HepG2 (cell line): ENCODE data around the gene GPR162. TPM values are rescaled to one million over a fixed set of nuclear protein-coding genes. Genes with fewer than 3 reads are reported as not detected.

ENCODE experiments used
- AKAP8 ChIP-seq: sonication (generic); formaldehyde crosslinking; IDR thresholded peaks from 2 replicates; pipeline ENCODE4 v1.5.1; 2020; ENCODE audit warnings: mild to moderate bottlenecking, missing genetic modification reagents
- GFI1 ChIP-seq: sonication (generic); formaldehyde crosslinking; IDR thresholded peaks from 2 replicates; pipeline ENCODE4 v1.5.0; 2020; ENCODE audit warnings: missing genetic modification reagents, mild to moderate bottlenecking, borderline replicate concordance
- IKZF4 ChIP-seq: sonication (generic); formaldehyde crosslinking; IDR thresholded peaks from 2 replicates; pipeline ENCODE4 v1.5.1; 2020; ENCODE audit warnings: borderline replicate concordance, mild to moderate bottlenecking, low read depth, missing genetic modification reagents; ENCODE audit errors: not compliant biosample characterization
- KAT7 ChIP-seq: IDR thresholded peaks from 2 replicates; pipeline ENCODE4 v1.6.1; 2018; ENCODE audit warnings: borderline replicate concordance, missing compliant biosample characterization
- RBM22 ChIP-seq: fragments of 200-400 bp; formaldehyde crosslinking; optimal IDR thresholded peaks from 2 replicates; pipeline ENCODE3; 2017; ENCODE audit warnings: mild to moderate bottlenecking, low read length, moderate library complexity
- ZNF263 ChIP-seq: sonication (generic); formaldehyde crosslinking; IDR thresholded peaks from 2 replicates; pipeline ENCODE4 v1.4.0; 2020; ENCODE audit warnings: missing genetic modification reagents
- ZNF547 ChIP-seq: sonication (generic); formaldehyde crosslinking; IDR thresholded peaks from 2 replicates; pipeline ENCODE4 v1.5.1; 2020; ENCODE audit warnings: mild to moderate bottlenecking, missing genetic modification reagents
- ZNF563 ChIP-seq: sonication (generic); formaldehyde crosslinking; IDR thresholded peaks from 2 replicates; pipeline ENCODE4 v1.8.0; 2022; ENCODE audit warnings: mild to moderate bottlenecking, moderate library complexity, missing genetic modification reagents
- ZNF746 ChIP-seq: sonication (generic); formaldehyde crosslinking; IDR thresholded peaks from 2 replicates; pipeline ENCODE4 v1.8.0; 2022; ENCODE audit warnings: mild to moderate bottlenecking, missing genetic modification reagents
- polyA plus RNA-seq, 8 experiments: library from polyadenylated mRNA; depleted of rRNA in 3 of 8; stranded (reverse) in 7 of 8; unstranded in 1 of 8; fragments of >200 nt; fragmentation: Illumina TruSeq in 4 of 8; extraction: Trizol in 4 of 8; gene quantifications; 2 replicates each; pipeline versions ENCODE4 v1.2.1 to v1.2.3, GENCODE V29; 2011 to 2016; ENCODE audit warnings: low read depth in 4 of 8, missing spikeins in 1 of 8, mixed read lengths in 1 of 8; ENCODE audit not compliant: insufficient read depth in 1 of 8
- total RNA-seq, 5 experiments: library from RNA; depleted of rRNA; stranded (reverse); fragments of >200 nt; fragmentation: Illumina TruSeq; extraction: Trizol; gene quantifications; 2 replicates each; pipeline ENCODE4 v1.2.3, GENCODE V29; 2016; ENCODE audit warnings: low read depth in 1 of 5
- TF ChIP-seq, protein P1 (sequence below): sonication (generic); formaldehyde crosslinking; IDR thresholded peaks from 2 replicates; pipeline ENCODE4 v1.4.0; 2020; ENCODE audit warnings: missing genetic modification reagents, borderline replicate concordance
- TF ChIP-seq, protein P2 (sequence below): sonication (generic); formaldehyde crosslinking; IDR thresholded peaks from 2 replicates; pipeline ENCODE4 v1.5.1; 2020; ENCODE audit warnings: mild to moderate bottlenecking, missing genetic modification reagents, moderate library complexity

Gene GPR162
- total and polyA plus RNA-seq, 2 of the 13 experiments (the other 11 are each of a cell fraction or from before 2014, with no cell fraction given) = 0.08 TPM; not detected in 1

DNA sequence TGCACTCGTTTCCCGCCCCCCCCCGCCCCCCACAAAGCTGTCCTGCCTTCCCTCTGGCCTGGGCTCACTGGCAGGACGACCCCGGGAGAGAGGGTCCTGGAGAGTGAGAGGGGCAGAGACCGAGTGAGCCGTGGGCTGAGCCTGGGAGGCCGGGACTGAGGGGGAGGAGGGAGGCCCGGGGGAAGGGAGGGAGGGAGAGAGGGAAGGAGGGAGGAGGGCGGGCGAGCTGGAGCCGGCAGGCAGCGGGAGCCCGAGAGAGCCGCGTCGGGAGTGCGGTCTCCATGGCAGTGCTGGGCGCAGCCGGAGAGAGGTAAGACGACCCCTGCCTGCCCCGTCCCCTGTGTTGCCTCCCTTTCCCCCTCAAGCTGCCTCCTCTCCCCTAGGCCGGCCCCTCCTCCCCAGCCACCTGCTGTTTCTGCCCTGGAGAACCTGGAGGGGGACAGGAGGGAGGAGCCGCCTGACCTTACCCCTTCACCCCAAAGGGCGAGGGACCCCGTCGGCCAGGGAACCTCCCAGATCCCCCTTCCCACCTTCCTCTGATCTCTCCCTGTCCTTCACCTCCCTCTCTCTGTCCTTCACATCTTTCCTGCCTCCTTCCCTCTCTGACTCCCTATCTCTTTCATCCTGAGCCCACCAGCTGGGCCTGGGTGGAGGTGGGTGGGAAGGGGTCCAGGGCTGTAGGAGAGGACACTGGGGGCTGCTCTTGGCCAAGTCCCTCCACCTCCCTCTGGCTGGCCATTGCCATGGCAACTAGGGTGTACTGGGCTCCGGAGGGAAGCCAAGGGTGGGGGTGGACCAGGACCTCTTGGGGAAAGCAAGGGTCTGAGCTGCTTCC is at the start of gene GPR162 (continued):
- TF ChIP-seq, protein P1, sequence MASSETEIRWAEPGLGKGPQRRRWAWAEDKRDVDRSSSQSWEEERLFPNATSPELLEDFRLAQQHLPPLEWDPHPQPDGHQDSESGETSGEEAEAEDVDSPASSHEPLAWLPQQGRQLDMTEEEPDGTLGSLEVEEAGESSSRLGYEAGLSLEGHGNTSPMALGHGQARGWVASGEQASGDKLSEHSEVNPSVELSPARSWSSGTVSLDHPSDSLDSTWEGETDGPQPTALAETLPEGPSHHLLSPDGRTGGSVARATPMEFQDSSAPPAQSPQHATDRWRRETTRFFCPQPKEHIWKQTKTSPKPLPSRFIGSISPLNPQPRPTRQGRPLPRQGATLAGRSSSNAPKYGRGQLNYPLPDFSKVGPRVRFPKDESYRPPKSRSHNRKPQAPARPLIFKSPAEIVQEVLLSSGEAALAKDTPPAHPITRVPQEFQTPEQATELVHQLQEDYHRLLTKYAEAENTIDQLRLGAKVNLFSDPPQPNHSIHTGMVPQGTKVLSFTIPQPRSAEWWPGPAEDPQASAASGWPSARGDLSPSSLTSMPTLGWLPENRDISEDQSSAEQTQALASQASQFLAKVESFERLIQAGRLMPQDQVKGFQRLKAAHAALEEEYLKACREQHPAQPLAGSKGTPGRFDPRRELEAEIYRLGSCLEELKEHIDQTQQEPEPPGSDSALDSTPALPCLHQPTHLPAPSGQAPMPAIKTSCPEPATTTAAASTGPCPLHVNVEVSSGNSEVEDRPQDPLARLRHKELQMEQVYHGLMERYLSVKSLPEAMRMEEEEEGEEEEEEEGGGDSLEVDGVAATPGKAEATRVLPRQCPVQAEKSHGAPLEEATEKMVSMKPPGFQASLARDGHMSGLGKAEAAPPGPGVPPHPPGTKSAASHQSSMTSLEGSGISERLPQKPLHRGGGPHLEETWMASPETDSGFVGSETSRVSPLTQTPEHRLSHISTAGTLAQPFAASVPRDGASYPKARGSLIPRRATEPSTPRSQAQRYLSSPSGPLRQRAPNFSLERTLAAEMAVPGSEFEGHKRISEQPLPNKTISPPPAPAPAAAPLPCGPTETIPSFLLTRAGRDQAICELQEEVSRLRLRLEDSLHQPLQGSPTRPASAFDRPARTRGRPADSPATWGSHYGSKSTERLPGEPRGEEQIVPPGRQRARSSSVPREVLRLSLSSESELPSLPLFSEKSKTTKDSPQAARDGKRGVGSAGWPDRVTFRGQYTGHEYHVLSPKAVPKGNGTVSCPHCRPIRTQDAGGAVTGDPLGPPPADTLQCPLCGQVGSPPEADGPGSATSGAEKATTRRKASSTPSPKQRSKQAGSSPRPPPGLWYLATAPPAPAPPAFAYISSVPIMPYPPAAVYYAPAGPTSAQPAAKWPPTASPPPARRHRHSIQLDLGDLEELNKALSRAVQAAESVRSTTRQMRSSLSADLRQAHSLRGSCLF = no peak
- TF ChIP-seq IKZF4 (CRISPR knock-in tag) = peak; percentile 43
- peak; percentile 83 for TF ChIP-seq RBM22
- 0 out of 2 replicates have a peak, but pooled peaks have one; percentile 40 for TF ChIP-seq ZNF547 (CRISPR knock-in tag)
- TF ChIP-seq, protein P2, sequence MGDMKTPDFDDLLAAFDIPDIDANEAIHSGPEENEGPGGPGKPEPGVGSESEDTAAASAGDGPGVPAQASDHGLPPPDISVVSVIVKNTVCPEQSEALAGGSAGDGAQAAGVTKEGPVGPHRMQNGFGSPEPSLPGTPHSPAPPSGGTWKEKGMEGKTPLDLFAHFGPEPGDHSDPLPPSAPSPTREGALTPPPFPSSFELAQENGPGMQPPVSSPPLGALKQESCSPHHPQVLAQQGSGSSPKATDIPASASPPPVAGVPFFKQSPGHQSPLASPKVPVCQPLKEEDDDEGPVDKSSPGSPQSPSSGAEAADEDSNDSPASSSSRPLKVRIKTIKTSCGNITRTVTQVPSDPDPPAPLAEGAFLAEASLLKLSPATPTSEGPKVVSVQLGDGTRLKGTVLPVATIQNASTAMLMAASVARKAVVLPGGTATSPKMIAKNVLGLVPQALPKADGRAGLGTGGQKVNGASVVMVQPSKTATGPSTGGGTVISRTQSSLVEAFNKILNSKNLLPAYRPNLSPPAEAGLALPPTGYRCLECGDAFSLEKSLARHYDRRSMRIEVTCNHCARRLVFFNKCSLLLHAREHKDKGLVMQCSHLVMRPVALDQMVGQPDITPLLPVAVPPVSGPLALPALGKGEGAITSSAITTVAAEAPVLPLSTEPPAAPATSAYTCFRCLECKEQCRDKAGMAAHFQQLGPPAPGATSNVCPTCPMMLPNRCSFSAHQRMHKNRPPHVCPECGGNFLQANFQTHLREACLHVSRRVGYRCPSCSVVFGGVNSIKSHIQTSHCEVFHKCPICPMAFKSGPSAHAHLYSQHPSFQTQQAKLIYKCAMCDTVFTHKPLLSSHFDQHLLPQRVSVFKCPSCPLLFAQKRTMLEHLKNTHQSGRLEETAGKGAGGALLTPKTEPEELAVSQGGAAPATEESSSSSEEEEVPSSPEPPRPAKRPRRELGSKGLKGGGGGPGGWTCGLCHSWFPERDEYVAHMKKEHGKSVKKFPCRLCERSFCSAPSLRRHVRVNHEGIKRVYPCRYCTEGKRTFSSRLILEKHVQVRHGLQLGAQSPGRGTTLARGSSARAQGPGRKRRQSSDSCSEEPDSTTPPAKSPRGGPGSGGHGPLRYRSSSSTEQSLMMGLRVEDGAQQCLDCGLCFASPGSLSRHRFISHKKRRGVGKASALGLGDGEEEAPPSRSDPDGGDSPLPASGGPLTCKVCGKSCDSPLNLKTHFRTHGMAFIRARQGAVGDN (CRISPR knock-in tag) = peak; percentile 40
- TF ChIP-seq AKAP8 (CRISPR knock-in tag) = peak; percentile 85; the same call in 1 of the 2 replicates
- TF ChIP-seq ZNF563 (CRISPR knock-in tag) = no peak
- TF ChIP-seq ZNF263 (CRISPR knock-in tag) = peak; percentile 81; the same call in 1 of the 2 replicates
- TF ChIP-seq GFI1 (CRISPR knock-in tag) = 0 out of 2 replicates have a peak, but pooled peaks have one; percentile 28
- no peak for TF ChIP-seq KAT7 (CRISPR knock-in tag)
- peak; percentile 81 for TF ChIP-seq ZNF746
